Stimulated activated CD8-positive, alpha-beta memory T cell treated with anti-CD3 and anti-CD28 coated beads, Interleukin-12 subunit alpha, Interleukin-12 subunit beta, amount 100 ng/mL, for 24 hours (primary cell): ENCODE data around the gene POMT1.

Source experiments
- DNase-seq: peaks from one replicate; pipeline ENCODE4 v3.0.0-alpha.2; 2020; ENCODE audit errors: extremely low read depth

Gene POMT1

GRCh38 chr9:131554843-131555351 is 52.2 kb downstream of the POMT1 start:
- no peak for DNase-seq

GRCh38 chr9:131555841-131556673 is 53.3 kb downstream of the POMT1 start:
- no peak for DNase-seq

DNA sequence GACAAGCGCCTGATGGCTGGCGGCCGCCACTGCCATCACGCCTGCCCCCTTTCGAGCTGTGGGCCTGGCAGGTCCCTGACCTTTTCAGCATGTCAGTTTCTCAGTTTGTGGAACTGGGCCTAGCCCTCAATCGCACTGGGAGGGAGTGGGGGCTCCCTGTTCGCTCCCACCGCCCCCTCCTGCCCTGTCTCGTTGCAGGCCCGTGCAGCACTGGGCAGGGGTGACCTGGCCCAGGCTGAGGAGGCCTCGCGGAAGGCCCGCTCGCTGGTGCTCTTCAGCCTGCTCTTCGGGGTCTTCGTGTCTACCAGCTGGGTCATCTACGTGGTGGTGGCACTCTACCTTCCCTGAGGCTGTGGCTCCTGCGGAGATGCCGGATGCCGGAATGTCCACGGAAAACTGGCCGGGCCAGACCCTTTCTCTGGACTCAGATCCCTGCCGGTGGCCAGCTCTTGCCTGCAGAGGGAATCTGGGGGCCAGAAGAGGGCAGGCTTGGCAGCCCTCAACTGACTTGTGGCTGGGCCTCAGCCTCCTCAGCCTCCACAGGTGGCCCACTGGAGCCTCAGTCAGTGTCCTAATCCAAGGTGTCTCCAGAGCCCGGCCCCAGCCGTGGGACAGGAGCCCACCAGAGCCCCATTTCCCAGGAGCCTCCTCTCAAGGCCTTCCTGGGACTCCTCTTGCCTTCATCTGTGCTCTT is 55.3 kb downstream of the POMT1 start:
- DNase-seq: no peak

DNA sequence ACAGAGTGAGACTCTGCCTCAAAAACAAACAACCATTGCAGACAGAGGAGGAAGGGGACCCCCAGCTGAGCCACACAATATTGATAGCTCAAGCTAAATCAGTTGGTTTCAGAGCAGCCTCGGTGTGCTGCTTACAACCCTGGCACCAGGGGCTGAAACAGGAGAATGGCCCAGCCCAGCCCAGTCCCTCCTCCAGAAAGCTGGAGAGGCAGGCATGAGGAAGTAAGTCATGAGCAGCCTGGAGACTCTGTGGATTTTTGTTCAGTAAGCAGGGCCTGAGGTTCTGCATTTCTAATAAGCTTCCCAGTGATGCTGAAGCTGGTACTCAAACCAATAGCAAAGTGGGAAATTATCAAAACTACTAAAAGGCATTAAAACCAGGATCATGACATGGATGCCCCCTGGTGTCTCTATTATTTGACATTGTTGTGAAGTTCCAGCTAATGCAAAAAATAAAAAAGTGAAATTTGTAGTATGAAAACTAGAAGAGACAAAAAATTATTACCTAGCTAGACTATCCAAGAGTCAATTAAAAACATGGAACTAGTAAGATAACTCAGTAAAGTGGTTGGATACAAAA is 56.8 kb downstream of the POMT1 start:
- no peak for DNase-seq

GRCh38 chr9:131562032-131562959 is 59.6 kb downstream of the POMT1 start:
- DNase-seq: no peak

GRCh38 chr9:131565369-131565768 is 62.7 kb downstream of the POMT1 start:
- DNase-seq: no peak

GRCh38 chr9:131566158-131566557 is 63.4 kb downstream of the POMT1 start:
- DNase-seq: no peak

DNA sequence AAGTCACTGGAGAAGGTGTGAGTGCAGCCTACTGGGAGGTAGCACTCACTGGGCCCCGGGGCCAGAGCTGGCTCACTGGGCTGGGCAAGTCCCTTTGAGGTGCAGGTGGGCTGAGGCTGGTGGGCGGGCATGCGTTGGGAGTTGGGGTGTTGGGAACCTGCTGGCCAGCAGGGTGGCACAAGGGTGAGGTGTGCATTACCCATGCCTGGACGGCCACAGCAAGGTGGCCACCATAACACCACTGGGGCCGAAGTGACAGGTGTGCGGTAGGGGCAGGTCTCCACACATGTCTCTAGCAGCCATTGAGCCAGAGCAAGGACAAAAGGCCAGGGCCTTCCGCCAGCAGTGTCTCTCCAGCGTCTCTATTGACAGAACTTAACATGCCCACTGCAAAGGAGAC is 65.2 kb downstream of the POMT1 start:
- DNase-seq: no peak
